Kidney epithelial cell (primary cell): Measurements from ENCODE around the gene CYFIP1. TPM values are rescaled to one million over a fixed set of nuclear protein-coding genes. Genes with fewer than 3 reads are reported as not detected.

Experiments
- DNase-seq: peaks from one replicate; pipeline ENCODE4 v3.0.0-alpha.2; 2010; ENCODE audit warnings: low read depth
- H3K27me3 ChIP-seq: 2 replicates; pipeline ENCODE4 v1.6.0; 2011; ENCODE audit warnings: low read length; ENCODE audit not compliant: control insufficient read depth, insufficient read depth
- H3K36me3 ChIP-seq: 2 replicates; pipeline ENCODE4 v1.5.1; 2011; ENCODE audit warnings: low read length; ENCODE audit not compliant: control insufficient read depth, insufficient read depth
- H3K4me3 ChIP-seq: 2 replicates; pipeline ENCODE4 v1.5.1; 2011; ENCODE audit warnings: low read depth, mild to moderate bottlenecking, control low read depth, low read length
- CTCF ChIP-seq: IDR thresholded peaks from 2 replicates; pipeline ENCODE4 v1.5.1; 2011; ENCODE audit warnings: mild to moderate bottlenecking, moderate library complexity, low read length, control low read depth, inconsistent platforms; ENCODE audit not compliant: insufficient read depth, poor library complexity, severe bottlenecking
- total RNA-seq: library from RNA; depleted of rRNA; stranded (reverse); fragments of >200 nt; gene quantifications from 2 replicates; pipeline ENCODE4 v1.2.3, GENCODE V29; 2015

CYFIP1 gene
- total RNA-seq, 1 donor from 2014 or later = 110 TPM

DNA sequence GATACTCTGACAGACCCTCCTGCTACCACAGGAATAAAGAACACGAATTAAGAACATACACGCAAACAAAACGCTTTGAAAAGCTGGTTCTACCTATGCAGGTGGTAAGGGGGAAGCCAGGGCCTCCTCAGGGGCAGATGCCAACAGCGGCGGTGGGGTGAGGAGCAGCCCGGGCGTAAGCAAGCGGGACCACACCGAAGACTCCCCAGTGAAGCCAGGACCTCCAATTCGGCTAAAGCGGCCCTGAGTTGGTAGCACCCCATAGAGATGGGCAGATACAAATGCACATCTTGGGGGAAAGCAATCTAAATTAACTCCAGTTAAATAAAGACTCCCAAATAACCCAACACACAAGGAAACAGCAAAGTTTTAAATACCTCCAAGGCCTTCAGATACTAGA, 109.3 kb downstream of the CYFIP1 start:
- no peak for DNase-seq
- no peak for TF ChIP-seq CTCF
- Histone ChIP-seq H3K27me3 (no peaks in the 10 kb centered on the region), H3K4me3 (no peak overlapping the region), H3K36me3 (peaks cover 1% of the 10 kb centered on the region)

DNA sequence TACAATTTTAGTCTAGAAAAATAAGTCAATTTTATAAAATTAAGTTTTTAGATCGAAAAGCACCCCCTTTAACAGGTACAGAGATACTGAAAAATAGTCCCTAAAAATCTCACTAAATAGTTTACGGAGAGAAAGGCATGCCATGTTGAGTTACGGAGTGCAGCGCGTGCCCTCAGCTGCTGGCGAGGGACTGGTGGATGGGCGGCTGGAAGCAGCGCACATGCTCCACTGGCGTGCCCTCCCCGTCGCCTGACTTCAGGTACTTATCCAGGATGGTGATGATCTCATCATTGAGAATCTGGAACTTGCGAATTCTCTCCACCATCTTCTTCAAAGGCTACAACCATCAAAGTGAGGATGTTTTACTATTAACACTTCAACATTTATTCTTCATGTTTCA, 110.3 kb downstream of the CYFIP1 start:
- H3K36me3 ChIP-seq = peaks cover 1% of the 10 kb centered on the region
- no peak overlapping the region for H3K4me3 ChIP-seq
- no peak for DNase-seq
- no peak for TF ChIP-seq CTCF
- no peaks in the 10 kb centered on the region for H3K27me3 ChIP-seq

DNA sequence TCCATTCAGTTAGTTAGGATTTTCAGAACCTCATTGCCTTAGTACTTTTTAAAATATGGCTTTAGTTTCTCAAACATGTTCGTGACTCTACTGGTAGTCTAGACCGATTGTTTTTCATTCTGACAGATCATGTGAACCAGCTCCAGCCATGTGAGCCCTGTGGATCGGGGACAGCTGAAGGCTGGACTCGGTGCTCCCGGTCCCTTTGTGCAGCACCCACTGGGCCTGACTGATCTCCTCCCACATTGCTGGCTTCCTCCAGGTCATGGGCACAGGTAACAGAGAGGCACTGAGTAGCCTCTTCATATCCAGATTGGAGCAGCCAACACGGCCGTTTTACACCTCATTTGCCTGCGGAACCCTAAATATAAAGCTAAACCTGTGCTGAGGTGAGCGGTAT, 111.2 kb downstream of the CYFIP1 start:
- Histone ChIP-seq H3K27me3 (no peaks in the 10 kb centered on the region), H3K36me3 (peaks cover 1% of the 10 kb centered on the region), H3K4me3 (no peak overlapping the region)
- no peak for DNase-seq
- no peak for TF ChIP-seq CTCF

DNA sequence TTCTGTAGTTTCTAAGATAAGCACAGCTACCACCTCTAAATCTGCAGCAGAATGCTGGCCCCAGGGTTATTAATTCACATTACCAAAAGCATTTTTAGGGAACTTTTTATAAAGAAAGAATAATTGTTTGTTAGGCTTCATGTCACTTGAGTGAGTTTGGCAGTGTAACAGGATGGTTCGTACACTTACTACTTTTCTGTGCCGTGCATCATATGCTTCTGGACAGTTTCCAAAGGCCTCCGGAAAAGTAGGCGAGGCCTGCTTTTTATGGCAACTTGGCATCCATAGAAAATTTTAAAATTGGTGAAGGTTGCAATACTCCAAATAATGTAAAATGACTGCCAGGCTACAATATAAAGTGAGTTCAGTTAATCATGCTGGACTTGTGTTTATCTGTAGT, 111.7 kb downstream of the CYFIP1 start:
- no peaks in the 10 kb centered on the region for H3K27me3 ChIP-seq
- H3K4me3 ChIP-seq = no peak overlapping the region
- no peak for DNase-seq
- peaks cover 1% of the 10 kb centered on the region for H3K36me3 ChIP-seq
- TF ChIP-seq CTCF = no peak

DNA sequence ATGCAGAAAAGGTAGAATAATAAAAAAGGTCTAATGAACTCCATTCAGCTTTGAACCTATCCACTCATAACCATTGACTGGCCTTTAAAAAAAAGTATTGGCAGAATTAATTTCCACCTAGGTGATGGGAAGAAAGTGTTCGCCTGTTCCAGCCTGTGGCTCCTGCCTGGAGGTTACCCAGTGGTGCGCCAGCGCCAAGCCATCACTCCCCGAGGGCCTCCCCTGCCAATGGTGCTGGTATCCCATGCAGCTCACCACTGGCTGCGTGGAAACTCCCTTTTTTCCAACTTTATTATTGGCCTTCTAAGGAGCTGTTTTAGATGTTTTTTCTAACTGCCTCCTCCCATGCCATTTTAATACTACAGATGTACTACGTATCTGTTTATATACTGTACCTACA, 112.3 kb downstream of the CYFIP1 start:
- TF ChIP-seq CTCF = no peak
- DNase-seq = no peak
- H3K36me3 ChIP-seq = peaks cover 2% of the 10 kb centered on the region
- no peaks in the 10 kb centered on the region for H3K27me3 ChIP-seq
- H3K4me3 ChIP-seq = no peak overlapping the region

- no peak overlapping the region for H3K4me3 ChIP-seq
- H3K36me3 ChIP-seq = peaks cover 1% of the 10 kb centered on the region
- no peak for DNase-seq
- TF ChIP-seq CTCF = no peak
- no peaks in the 10 kb centered on the region for H3K27me3 ChIP-seq
These were observed 114.1 kb downstream of the CYFIP1 start for GRCh38 chr15:22866079-22866478.
